D721Med (cell line): ENCODE measurements around the gene TSPAN9.
A peak's percentile ranks its signal among the peaks of the same experiment; 100 is the strongest.

ENCODE experiments used
- DNase-seq: peaks from one replicate; pipeline ENCODE4 v3.0.0; 2011; ENCODE audit warnings: low spot score; ENCODE audit not compliant: insufficient read length
- FAIRE-seq: peaks from 2 replicates; lab custom pipeline; 2011; peaks lifted over from hg19 to GRCh38; lab: Jason Lieb, UNC
- CTCF ChIP-seq: IDR thresholded peaks from 2 replicates; pipeline ENCODE4 v1.5.1; 2012; ENCODE audit warnings: mild to moderate bottlenecking, control low read depth; ENCODE audit not compliant: insufficient read depth; ENCODE audit errors: missing control alignments

Gene TSPAN9

GRCh38 chr12:3040026-3040656, 37.0 kb upstream of the TSPAN9 start:
- TF ChIP-seq CTCF: no peak
- no peak for FAIRE-seq
- no peak for DNase-seq

DNA sequence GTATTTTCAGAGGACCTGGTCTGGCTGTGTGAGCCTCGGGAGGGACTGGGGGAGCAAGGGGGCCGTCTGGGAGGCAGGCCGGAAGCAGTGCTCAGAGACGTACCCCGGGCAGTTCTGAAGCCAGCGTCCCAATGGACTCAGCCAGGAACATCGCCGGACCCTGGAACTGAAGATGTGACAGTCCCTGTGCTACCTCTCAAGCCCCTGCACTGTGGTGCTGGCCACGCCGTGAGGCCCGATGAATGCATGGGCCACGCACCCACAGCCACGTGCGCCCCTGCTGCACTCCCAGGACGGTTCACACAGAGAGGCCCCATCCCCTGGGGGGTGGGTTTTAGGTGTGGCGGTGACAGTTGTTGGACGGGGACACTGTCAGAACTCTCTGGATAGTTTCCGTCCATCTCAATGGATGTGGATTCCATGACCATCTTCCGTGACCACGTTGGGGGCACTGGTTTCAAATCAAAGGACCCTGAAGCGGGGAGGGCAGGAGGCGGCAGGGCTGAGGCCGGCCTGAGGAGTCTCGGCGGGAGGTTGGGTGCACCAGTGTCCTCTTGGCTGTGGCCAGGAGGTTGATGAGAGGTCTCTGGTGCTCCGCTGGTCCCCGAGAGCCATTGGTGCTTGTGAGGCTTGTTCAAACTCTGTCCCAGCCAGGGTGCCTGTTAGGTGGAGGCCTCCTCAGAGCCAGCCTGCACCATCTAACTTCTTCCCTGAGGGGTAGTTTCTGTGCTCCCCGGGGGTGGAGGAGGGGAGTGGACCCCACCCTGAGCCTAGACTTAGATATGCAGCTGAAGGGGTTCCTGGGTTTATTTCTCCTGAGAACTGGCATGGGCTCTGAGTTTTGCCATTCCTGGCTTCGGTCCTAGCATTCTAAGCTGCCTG, 36.3 kb upstream of the TSPAN9 start:
- no peak for TF ChIP-seq CTCF
- no peak for FAIRE-seq
- no peak for DNase-seq

- no peak for FAIRE-seq
- TF ChIP-seq CTCF: peak; percentile 76
- DNase-seq: peak; percentile 94
Measured at GRCh38 chr12:3041558-3042164, 35.5 kb upstream of the TSPAN9 start.

DNA sequence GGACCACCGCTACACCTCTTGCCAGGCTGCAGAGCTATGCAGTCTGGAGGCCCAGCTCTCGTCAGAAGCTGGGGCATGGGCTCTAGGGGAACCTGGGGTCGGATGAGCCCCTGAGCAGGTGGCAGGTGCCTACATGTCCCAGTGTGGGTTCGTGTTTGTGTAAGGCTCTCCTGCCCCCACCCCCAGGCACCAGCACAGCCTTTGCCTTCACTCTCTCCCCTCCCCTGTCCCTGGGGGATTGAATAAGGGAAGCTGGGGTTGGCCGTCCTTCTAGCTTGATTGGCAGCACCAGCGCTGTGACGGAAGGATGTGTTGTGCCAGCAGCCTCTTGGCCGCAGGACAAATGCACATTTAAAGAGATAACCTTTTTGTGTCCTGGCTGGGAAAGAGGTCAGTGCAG, 34.8 kb upstream of the TSPAN9 start:
- FAIRE-seq (no peak), DNase-seq (no peak)
- no peak for TF ChIP-seq CTCF

DNA sequence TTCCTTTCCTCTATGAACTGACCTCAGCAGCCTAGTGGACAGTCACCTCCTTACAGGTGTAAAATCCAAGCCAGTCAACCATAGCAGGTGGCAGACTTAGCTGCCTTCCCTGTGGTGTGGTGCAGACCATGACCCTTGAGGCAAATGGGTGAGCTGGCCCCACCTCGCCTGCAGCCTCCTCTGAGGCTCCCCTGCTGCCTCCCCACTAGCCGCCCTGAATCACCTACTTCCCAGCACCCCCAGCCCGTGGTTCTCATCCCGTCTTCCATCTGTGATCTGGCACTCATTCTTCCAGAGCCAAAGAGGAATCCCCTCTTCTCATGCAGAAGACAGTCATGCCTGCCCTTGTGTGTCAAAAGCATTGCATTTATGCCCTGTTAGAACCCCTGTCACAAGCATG, 34.4 kb upstream of the TSPAN9 start:
- DNase-seq (no peak), FAIRE-seq (no peak)
- no peak for TF ChIP-seq CTCF

DNA sequence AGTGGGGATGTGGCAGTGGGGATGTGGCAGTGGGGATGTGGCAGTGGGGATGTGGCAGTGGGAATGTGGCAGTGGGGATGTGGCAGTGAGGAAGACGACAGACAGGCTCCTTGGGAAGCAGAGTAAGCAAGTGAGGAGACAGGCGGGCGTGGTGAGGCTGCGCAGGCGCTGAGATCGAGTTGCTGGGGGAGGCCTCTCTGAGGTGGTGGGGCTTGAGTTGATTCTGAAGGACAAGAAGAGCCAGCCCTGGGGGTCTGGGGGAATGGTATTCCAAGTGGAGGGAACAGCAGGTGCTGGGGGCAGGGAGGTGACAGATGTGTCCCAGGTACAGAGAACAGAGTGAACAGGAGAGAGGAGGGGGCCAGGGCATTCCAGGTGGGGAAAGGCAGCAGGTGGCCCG, 33.8 kb upstream of the TSPAN9 start:
- TF ChIP-seq CTCF: no peak

GRCh38 chr12:3044141-3044630, 33.0 kb upstream of the TSPAN9 start:
- no peak for TF ChIP-seq CTCF
- no peak for FAIRE-seq
- no peak for DNase-seq

More for the DNA sequence above, 33.8 kb upstream of the TSPAN9 start:
- FAIRE-seq (no peak), DNase-seq (no peak)
